Measurements from ENCODE around the gene SLC4A3. TPM values are rescaled to one million over a fixed set of nuclear protein-coding genes. Genes with fewer than 3 reads are reported as not detected.

SLC4A3 gene
- total and polyA plus RNA-seq, 2 of the 13 experiments (the other 11 are each of a cell fraction or from before 2014, with no cell fraction given), result 0.18 to 0.95 TPM

DNA sequence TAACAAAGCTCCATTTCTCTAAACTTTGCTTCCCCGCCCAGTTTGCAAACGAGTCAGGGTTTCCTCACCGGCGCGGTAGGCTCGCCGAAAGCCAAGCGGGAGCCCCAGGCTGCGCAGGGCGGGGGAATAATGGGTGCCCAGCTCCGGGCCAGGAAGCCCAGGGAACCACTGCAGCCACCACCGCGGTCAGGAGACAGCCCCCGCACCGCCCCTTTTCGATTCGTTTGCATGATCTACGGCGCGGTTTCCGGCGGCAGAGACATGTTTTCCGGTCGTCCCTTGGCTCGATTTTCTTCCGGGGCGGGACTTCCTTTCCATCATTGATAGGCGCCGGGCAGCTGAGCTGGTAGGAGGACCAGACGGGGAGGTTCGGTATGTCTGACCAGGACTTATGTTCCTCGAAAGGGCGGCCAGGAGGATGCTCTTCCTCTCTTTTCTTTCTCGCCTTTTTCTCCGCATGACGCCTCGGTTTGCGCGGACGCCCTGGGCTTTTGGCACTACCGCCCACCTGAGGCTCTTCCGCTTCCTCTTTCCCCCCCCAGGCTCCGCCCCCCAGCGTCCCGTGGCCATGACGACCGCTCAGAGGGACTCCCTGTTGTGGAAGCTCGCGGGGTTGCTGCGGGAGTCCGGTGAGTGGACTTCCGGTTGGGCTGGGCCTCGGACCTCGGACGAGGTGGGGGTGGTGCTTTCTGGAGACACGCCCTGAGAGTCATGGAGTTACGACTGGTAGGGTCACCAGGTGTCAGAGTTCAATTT lies 29.7 kb upstream of the SLC4A3 start, which contains the start of gene STK11IP:
Gene STK11IP, plus strand, starts transcription at position 306 of the 756 bp plus-strand sequence. Its CDS starts 263 bp downstream, at position 569.
- peaks cover 9 to 15% of the 10 kb centered on the region in 2 experiments; a peak in 4 of 5 replicates for H3K36me3 ChIP-seq (replicated peaks in 1 of 2; ENCODE audit: control insufficient read depth in 1 of 2, insufficient read depth in 2 of 2, low read length in 2 of 2)
- peak within 1 kb of the TSS; percentile 97 for H2AFZ ChIP-seq (ENCODE audit: low read length)
- WGBS (ENCODE audit: low lambda C conversion rate), result under 1% methylated on average over 48 of the region's 57 CpGs
- CTCF ChIA-PET (ENCODE audit: low intra/inter-chr PET ratio, low total read pairs), result interaction anchor here (1.3 to 2.3 kb wide), 2 partner anchors 45 to 56 kb away, joined by 7 to 12 read pairs; no protein-coding TSS in a partner anchor
- ATAC-seq (peak; percentile 96), DNase-seq (ENCODE audit: low spot score) (peak; percentile 99), FAIRE-seq (peak; percentile 97)
- POLR2A ChIA-PET, result interaction anchor here (0.7 to 7.6 kb wide), 16 partner anchors 9 to 348 kb away, joined by 3 to 150 read pairs (median 14); partner anchors contain the start of genes CHPF, DNPEP, GMPPA and INHA
- H3K4me3 ChIP-seq (replicated peaks in 1 of 3; ENCODE audit: insufficient read depth in 1 of 3, low read depth in 2 of 3, low read length in 3 of 3), result peak within 1 kb of the TSS; percentile 72 to 91 (median 81)
- intact Hi-C loops (cut with micrococcal nuclease; ENCODE audit: unreplicated experiment) (loop anchor here (1.0 to 5.0 kb wide), 5 partner anchors 20 to 210 kb away; partner anchors contain the start of genes CHPF, DNPEP and GMPPA), in situ Hi-C loops (cut with HindIII; ENCODE audit: extremely low pct_ligation_motif_present, low pct_unique_long_range_greater_than_20kb) (loop anchor here (5.0 kb wide), 1 partner anchor 35 kb away; no protein-coding TSS in a partner anchor)
- H3K27ac ChIP-seq (ENCODE audit: extremely low read length, insufficient read depth, low read length), result peak within 1 kb of the TSS; percentile 95
- no peaks in the 10 kb centered on the region; a peak in 1 of 5 replicates for H3K27me3 ChIP-seq (ENCODE audit: control insufficient read depth in 1 of 2, insufficient read depth in 2 of 2, low read length in 2 of 2)
- no peaks in the 10 kb centered on the region for H3K9me3 ChIP-seq (ENCODE audit: low read length)
- H3K4me2 ChIP-seq (ENCODE audit: low read depth, low read length), result peak within 1 kb of the TSS; percentile 98
- no peaks in the 10 kb centered on the region for H4K20me1 ChIP-seq (ENCODE audit: insufficient read depth, low read length)
- H3K4me1 ChIP-seq (ENCODE audit: insufficient read depth, low read length), result peaks cover 53% of the 10 kb centered on the region
- BruUV-seq (replicated peaks), result no TSS peak
- H3K9ac ChIP-seq (ENCODE audit: insufficient read depth, low read depth, low read length), result peak within 1 kb of the TSS; percentile 95
- peaks cover 6% of the 10 kb centered on the region for H3K79me2 ChIP-seq (ENCODE audit: insufficient read depth, low read length)
- TF ChIP-seq ZNF703 (CRISPR knock-in tag; IDR thresholded peaks at IDR 0.05; ENCODE audit: borderline replicate concordance) (no peak), LCORL (IDR thresholded peaks at IDR 0.05) (no peak), LCORL (CRISPR knock-in tag; IDR thresholded peaks at IDR 0.05) (peak; percentile 61), HDAC1 (CRISPR knock-in tag; IDR thresholded peaks at IDR 0.05) (peak; percentile 96), MTF2 (CRISPR knock-in tag; IDR thresholded peaks at IDR 0.05; ENCODE audit: borderline replicate concordance) (no peak), ZNF350 (CRISPR knock-in tag; IDR thresholded peaks at IDR 0.05; ENCODE audit: borderline replicate concordance, low read depth) (peak; percentile 95; the same call in 1 of the 2 replicates), MYC (CRISPR knock-in tag; IDR thresholded peaks at IDR 0.05; ENCODE audit: borderline replicate concordance) (peak; percentile 67), ZFX (CRISPR knock-in tag; IDR thresholded peaks at IDR 0.05; ENCODE audit: low read depth) (peak; percentile 60), ELF3 (CRISPR knock-in tag; IDR thresholded peaks at IDR 0.05) (peak; percentile 88), SUZ12 (IDR thresholded peaks at IDR 0.05; ENCODE audit: low read depth, low read length) (no peak), ZNF331 (CRISPR knock-in tag; IDR thresholded peaks at IDR 0.05) (peak; percentile 64), ZNF749 (CRISPR knock-in tag; IDR thresholded peaks at IDR 0.05; ENCODE audit: borderline replicate concordance) (0 out of 2 replicates have a peak, but pooled peaks have one; percentile 76), NAIF1 (CRISPR knock-in tag; IDR thresholded peaks at IDR 0.05; ENCODE audit: borderline replicate concordance) (peak; percentile 75; the same call in 1 of the 2 replicates), REXO4 (CRISPR knock-in tag; IDR thresholded peaks at IDR 0.05; ENCODE audit: borderline replicate concordance) (peak; percentile 70; the same call in 1 of the 2 replicates), ZSCAN22 (CRISPR knock-in tag; IDR thresholded peaks at IDR 0.05) (no peak), KMT2A (CRISPR knock-in tag; IDR thresholded peaks at IDR 0.05) (peak; percentile 84), NFE2 (CRISPR knock-in tag; IDR thresholded peaks at IDR 0.05) (no peak), TAF15 (IDR thresholded peaks at IDR 0.05; ENCODE audit: low read depth, low read length, poor library complexity, severe bottlenecking) (no peak), SP1 (IDR thresholded peaks at IDR 0.05) (no peak; the same call in none of the 2 replicates), SP1 (CRISPR knock-in tag; IDR thresholded peaks at IDR 0.05) (peak; percentile 90), ZNF33A (CRISPR knock-in tag; IDR thresholded peaks at IDR 0.05; ENCODE audit: borderline replicate concordance) (no peak), ZMYM2 (CRISPR knock-in tag; IDR thresholded peaks at IDR 0.05) (no peak)
- TF ChIP-seq, protein P1, sequence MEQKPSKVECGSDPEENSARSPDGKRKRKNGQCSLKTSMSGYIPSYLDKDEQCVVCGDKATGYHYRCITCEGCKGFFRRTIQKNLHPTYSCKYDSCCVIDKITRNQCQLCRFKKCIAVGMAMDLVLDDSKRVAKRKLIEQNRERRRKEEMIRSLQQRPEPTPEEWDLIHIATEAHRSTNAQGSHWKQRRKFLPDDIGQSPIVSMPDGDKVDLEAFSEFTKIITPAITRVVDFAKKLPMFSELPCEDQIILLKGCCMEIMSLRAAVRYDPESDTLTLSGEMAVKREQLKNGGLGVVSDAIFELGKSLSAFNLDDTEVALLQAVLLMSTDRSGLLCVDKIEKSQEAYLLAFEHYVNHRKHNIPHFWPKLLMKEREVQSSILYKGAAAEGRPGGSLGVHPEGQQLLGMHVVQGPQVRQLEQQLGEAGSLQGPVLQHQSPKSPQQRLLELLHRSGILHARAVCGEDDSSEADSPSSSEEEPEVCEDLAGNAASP (CRISPR knock-in tag; IDR thresholded peaks at IDR 0.05; ENCODE audit: borderline replicate concordance), result peak; percentile 68
- TF ChIP-seq, protein P2, sequence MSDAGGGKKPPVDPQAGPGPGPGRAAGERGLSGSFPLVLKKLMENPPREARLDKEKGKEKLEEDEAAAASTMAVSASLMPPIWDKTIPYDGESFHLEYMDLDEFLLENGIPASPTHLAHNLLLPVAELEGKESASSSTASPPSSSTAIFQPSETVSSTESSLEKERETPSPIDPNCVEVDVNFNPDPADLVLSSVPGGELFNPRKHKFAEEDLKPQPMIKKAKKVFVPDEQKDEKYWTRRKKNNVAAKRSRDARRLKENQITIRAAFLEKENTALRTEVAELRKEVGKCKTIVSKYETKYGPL (CRISPR knock-in tag; IDR thresholded peaks at IDR 0.05), result no peak
